HEK293T (cell line): ENCODE results near the gene SQSTM1.

Experiments used
- CTCF ChIA-PET: fragments of 350-600 bp; formaldehyde crosslinking; extraction: SDS; loops from one replicate; lab custom pipeline; 2021; ENCODE audit warnings: antibody characterized with exemption, inconsistent platforms; lab: Yijun Ruan, JAX
- POLR2A ChIA-PET: fragments of 350-600 bp; formaldehyde crosslinking; extraction: SDS; loops from one replicate; lab custom pipeline; 2020; ENCODE audit warnings: antibody characterized with exemption, inconsistent platforms; lab: Yijun Ruan, JAX
- DNase-seq: peaks from one replicate; pipeline ENCODE4 v3.0.0; 2012; ENCODE audit warnings: mixed read lengths; ENCODE audit errors: extremely low spot score
- ARNT ChIP-seq: fragments of 450-650 bp; IDR thresholded peaks from 2 replicates; pipeline ENCODE4 v1.6.1; 2017; ENCODE audit warnings: mild to moderate bottlenecking
- BHLHE40 ChIP-seq: fragments of 450-650 bp; IDR thresholded peaks from 2 replicates; pipeline ENCODE4 v1.6.1; 2016; ENCODE audit warnings: mild to moderate bottlenecking, moderate library complexity, borderline replicate concordance
- CTBP1 ChIP-seq: fragments of 450-650 bp; IDR thresholded peaks from 2 replicates; pipeline ENCODE4 v1.6.1; 2016; ENCODE audit warnings: borderline replicate concordance
- ELF4 ChIP-seq: fragments of 450-650 bp; IDR thresholded peaks from 2 replicates; pipeline ENCODE4 v1.6.1; 2017; ENCODE audit warnings: antibody characterized with exemption
- FOXA1 ChIP-seq: fragments of 450-650 bp; IDR thresholded peaks from 2 replicates; pipeline ENCODE4 v1.6.1; 2016; ENCODE audit warnings: mild to moderate bottlenecking
- FOXK2 ChIP-seq: fragments of 450-650 bp; IDR thresholded peaks from 2 replicates; pipeline ENCODE4 v1.6.1; 2016; ENCODE audit warnings: mild to moderate bottlenecking
- FOXM1 ChIP-seq: fragments of 450-650 bp; IDR thresholded peaks from 2 replicates; pipeline ENCODE4 v1.6.1; 2017; ENCODE audit warnings: mild to moderate bottlenecking, borderline replicate concordance
- HDGF ChIP-seq: fragments of 450-650 bp; IDR thresholded peaks from 2 replicates; pipeline ENCODE4 v1.6.1; 2017; ENCODE audit warnings: antibody characterized with exemption, borderline replicate concordance
- L3MBTL2 ChIP-seq: fragments of 450-650 bp; conservative IDR thresholded peaks from 2 replicates; pipeline ENCODE4 v1.6.1; 2016; ENCODE audit warnings: mild to moderate bottlenecking
- LEF1 ChIP-seq: fragments of 450-650 bp; IDR thresholded peaks from 2 replicates; pipeline ENCODE4 v1.6.1; 2017; ENCODE audit warnings: mild to moderate bottlenecking, borderline replicate concordance
- NFRKB ChIP-seq: fragments of 450-650 bp; IDR thresholded peaks from 2 replicates; pipeline ENCODE4 v1.6.1; 2016; ENCODE audit warnings: mild to moderate bottlenecking, moderate library complexity
- PKNOX1 ChIP-seq: fragments of 450-650 bp; IDR thresholded peaks from 2 replicates; pipeline ENCODE4 v1.6.1; 2016
- SP1 ChIP-seq: fragments of 450-650 bp; IDR thresholded peaks from 2 replicates; pipeline ENCODE4 v1.6.1; 2017
- SUZ12 ChIP-seq: fragments of 450-650 bp; IDR thresholded peaks from 2 replicates; pipeline ENCODE4 v1.6.1; 2016; ENCODE audit warnings: mild to moderate bottlenecking
- TARDBP ChIP-seq: fragments of 450-650 bp; IDR thresholded peaks from 2 replicates; pipeline ENCODE4 v1.6.1; 2016
- ZNF384 ChIP-seq: fragments of 450-650 bp; IDR thresholded peaks from 2 replicates; pipeline ENCODE4 v1.6.1; 2016

The SQSTM1 gene

GRCh38 chr5:179816401-179816795, 4.3 kb upstream of the SQSTM1 start:
- CTCF ChIA-PET, result no interaction called here
- DNase-seq, result no peak
- TF ChIP-seq NFRKB (no peak), FOXA1 (no peak), SUZ12 (no peak), LEF1 (no peak), BHLHE40 (no peak), FOXM1 (no peak), PKNOX1 (no peak), L3MBTL2 (no peak), ELF4 (no peak), CTBP1 (no peak), ARNT (no peak), TARDBP (no peak), HDGF (no peak), ZNF384 (no peak), SP1 (no peak), FOXK2 (no peak)
- POLR2A ChIA-PET, result no interaction called here

- TF ChIP-seq FOXM1 (no peak), ELF4 (no peak)
- POLR2A ChIA-PET, result no interaction called here
- CTCF ChIA-PET, result no interaction called here
- no peak for DNase-seq
These were observed 3.8 kb upstream of the SQSTM1 start for GRCh38 chr5:179816796-179817469.

GRCh38 chr5:179817470-179817840, 3.2 kb upstream of the SQSTM1 start:
- ChIA-PET CTCF (no interaction called here), POLR2A (no interaction called here)
- TF ChIP-seq HDGF (no peak), TARDBP (no peak), ZNF384 (no peak), FOXK2 (no peak), FOXA1 (no peak), NFRKB (no peak), SUZ12 (no peak), L3MBTL2 (no peak), FOXM1 (no peak), SP1 (no peak), ARNT (no peak), LEF1 (no peak), CTBP1 (no peak), PKNOX1 (no peak), ELF4 (no peak), BHLHE40 (no peak)
- no peak for DNase-seq

- POLR2A ChIA-PET, result no interaction called here
- CTCF ChIA-PET, result no interaction called here
- DNase-seq, result no peak
- no peak for TF ChIP-seq SP1
- 0 out of 2 replicates have a peak, but pooled peaks have one; percentile 15 for TF ChIP-seq HDGF
These were observed 2.6 kb upstream of the SQSTM1 start for GRCh38 chr5:179817890-179818745.

- ChIA-PET CTCF (interaction anchor here (0.6 to 0.8 kb wide), 2 partner anchors 17 to 36 kb away, joined by 3 read pairs; no protein-coding TSS in a partner anchor), POLR2A (interaction anchor here (0.7 kb wide), 1 partner anchor 40 kb away, joined by 3 read pairs; the partner anchor contains the start of gene MRNIP)
- peak; percentile 72 for DNase-seq
- TF ChIP-seq FOXA1, result no peak
These were observed 1.9 kb upstream of the SQSTM1 start for GRCh38 chr5:179818746-179819295.

GRCh38 chr5:179819296-179820126, 1.2 kb upstream of the SQSTM1 start:
- TF ChIP-seq PKNOX1, result no peak
- TF ChIP-seq L3MBTL2, result peak; percentile 88
- TF ChIP-seq HDGF, result peak; percentile 95; the same call in 1 of the 2 replicates
- TF ChIP-seq FOXM1, result peak; percentile 28; the same call in 1 of the 2 replicates
- no peak for TF ChIP-seq FOXA1
- DNase-seq, result peak; percentile 44
- POLR2A ChIA-PET, result interaction anchor here (0.7 to 1.5 kb wide), 7 partner anchors 8 to 39 kb away, joined by 3 to 8 read pairs (median 4); partner anchors contain the start of gene MRNIP
- CTCF ChIA-PET, result interaction anchor here (0.6 to 1.1 kb wide), 3 partner anchors 18 to 36 kb away, joined by 3 read pairs; no protein-coding TSS in a partner anchor
